SU-DHL-6 (cell line): ENCODE measurements around the gene MAST1.

Experiments
- H2AFZ ChIP-seq: fragments of 200-600 bp; sonication (generic); 2 replicates; pipeline ENCODE4 v1.6.1; 2014; ENCODE audit warnings: low read depth, mild to moderate bottlenecking, moderate library complexity, mixed read lengths, antibody characterized with exemption, low read length; ENCODE audit not compliant: severe bottlenecking
- H3F3A ChIP-seq: fragments of 200-600 bp; shearing (Covaris generic); 2 replicates; pipeline ENCODE4 v1.6.0; 2016; ENCODE audit warnings: antibody characterized with exemption, mild to moderate bottlenecking; ENCODE audit not compliant: insufficient read depth
- H3K27ac ChIP-seq: fragments of 200-600 bp; sonication (generic); 2 replicates; pipeline ENCODE4 v1.5.1; 2016; ENCODE audit warnings: low read depth, mild to moderate bottlenecking, low read length, moderate library complexity, mixed read lengths
- H3K27me3 ChIP-seq: fragments of 200-600 bp; sonication (generic), shearing (Covaris generic); 2 replicates; pipeline ENCODE4 v1.6.0; 2014; ENCODE audit warnings: mild to moderate bottlenecking, low read length
- H3K36me3 ChIP-seq: fragments of 200-600 bp; sonication (generic); 2 replicates; pipeline ENCODE4 v1.6.1; 2014; ENCODE audit warnings: mild to moderate bottlenecking, low read length, mixed read lengths
- H3K4me2 ChIP-seq: fragments of 300-600, 200-600 bp; shearing (Covaris generic), sonication (generic); 2 replicates; pipeline ENCODE4 v1.6.0; 2014; ENCODE audit warnings: low read length, low read depth, mild to moderate bottlenecking; ENCODE audit not compliant: poor library complexity, severe bottlenecking
- H3K4me3 ChIP-seq: fragments of 200-600 bp; sonication (generic); 2 replicates; pipeline ENCODE4 v1.5.1; 2014; ENCODE audit warnings: antibody characterized with exemption, low read length, mild to moderate bottlenecking, mixed read lengths; ENCODE audit not compliant: insufficient read depth, poor library complexity, severe bottlenecking
- H3K79me2 ChIP-seq: fragments of 200-600 bp; sonication (generic); 2 replicates; pipeline ENCODE4 v1.6.1; 2014; ENCODE audit warnings: mild to moderate bottlenecking, low read length, moderate library complexity; ENCODE audit not compliant: insufficient read depth
- H3K9ac ChIP-seq: fragments of 200-600 bp; sonication (generic); 2 replicates; pipeline ENCODE4 v1.7.0; 2014; ENCODE audit warnings: mild to moderate bottlenecking, low read length
- H3K9me2 ChIP-seq: fragments of 200-600 bp; sonication (generic); replicated peaks from 2 replicates; pipeline ENCODE4 v1.6.1; 2014; ENCODE audit warnings: low read length; ENCODE audit not compliant: insufficient read depth
- H3K9me3 ChIP-seq: fragments of 200-600 bp; sonication (generic); 2 replicates; pipeline ENCODE4 v1.6.1; 2014; ENCODE audit warnings: low read length, mixed read lengths; ENCODE audit not compliant: insufficient read depth
- H4K20me1 ChIP-seq: fragments of 200-600 bp; sonication (generic); 2 replicates; pipeline ENCODE4 v1.6.1; 2014; ENCODE audit warnings: low read depth, mild to moderate bottlenecking, antibody characterized with exemption, low read length, moderate library complexity, mixed read lengths
- EZH2phosphoT487 ChIP-seq: fragments of 200-600 bp; sonication (generic), shearing (Covaris generic); conservative IDR thresholded peaks from 2 replicates; pipeline ENCODE4 v1.6.1; 2018; ENCODE audit warnings: mild to moderate bottlenecking, antibody characterized with exemption, low read length, moderate library complexity, mixed read lengths
- TF ChIP-seq, protein P1 (sequence below): fragments of 200-600 bp; sonication (generic); IDR thresholded peaks from one replicate; pipeline ENCODE4 v1.5.1; 2017; ENCODE audit warnings: antibody characterized with exemption, mild to moderate bottlenecking, low read length, moderate library complexity; ENCODE audit not compliant: insufficient read depth, poor library complexity, severe bottlenecking

The MAST1 gene

DNA sequence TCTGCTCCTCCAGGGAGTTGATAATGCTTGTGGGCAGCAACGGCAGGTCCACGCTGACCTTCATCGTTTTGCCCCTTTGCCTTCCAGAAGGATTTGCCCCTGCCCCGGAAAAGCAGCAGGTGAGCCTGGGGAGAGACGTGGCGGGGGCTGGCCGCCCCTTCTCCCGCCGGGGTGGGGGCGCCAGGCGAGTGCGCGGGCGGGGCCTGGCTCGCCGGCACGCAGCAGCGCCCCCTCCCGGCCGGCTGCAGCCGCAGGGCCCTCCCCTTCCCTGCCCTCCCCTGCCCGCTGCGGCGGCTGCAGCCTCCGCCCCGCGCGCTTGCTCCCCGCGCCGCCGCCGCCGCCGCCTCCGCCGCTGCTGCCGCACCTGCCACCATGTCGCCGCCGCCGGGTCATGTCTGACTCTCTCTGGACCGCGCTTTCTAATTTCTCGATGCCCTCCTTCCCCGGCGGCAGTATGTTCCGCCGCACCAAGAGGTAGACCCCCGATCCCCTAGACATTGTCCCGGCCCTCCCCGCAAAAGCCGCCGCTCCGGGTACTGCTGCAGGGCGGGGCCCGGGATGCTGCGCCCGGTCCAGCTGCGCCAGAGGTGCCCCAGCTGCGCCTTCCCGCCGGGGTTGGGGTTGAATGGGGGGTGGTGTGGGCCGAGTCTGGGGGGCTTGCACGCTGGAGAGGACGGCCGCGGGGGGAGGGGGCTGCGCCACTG lies at the start of gene MAST1:
Gene MAST1 (plus strand): TSS at position 334 of the 704 bp plus-strand sequence. CDS start 58 bp downstream, at position 392.
- Histone ChIP-seq H3K9me3 (no peaks in the 10 kb centered on the region), H4K20me1 (no peaks in the 10 kb centered on the region), H3K9ac (peak within 1 kb of the TSS; percentile 74), H3K27ac (peak within 1 kb of the TSS; percentile 46), H3K79me2 (0 out of 2 replicates have a peak, but pooled peaks cover 4% of the 10 kb centered on the region), H3K4me2 (peak within 1 kb of the TSS; percentile 78), H3K36me3 (no peaks in the 10 kb centered on the region), H3K9me2 (no peaks in the 10 kb centered on the region), H3K27me3 (no peaks in the 10 kb centered on the region), H2AFZ (peak within 1 kb of the TSS; percentile 87), H3K4me3 (peak within 1 kb of the TSS; percentile 81), H3F3A (peaks cover 19% of the 10 kb centered on the region)
- TF ChIP-seq, protein P1, sequence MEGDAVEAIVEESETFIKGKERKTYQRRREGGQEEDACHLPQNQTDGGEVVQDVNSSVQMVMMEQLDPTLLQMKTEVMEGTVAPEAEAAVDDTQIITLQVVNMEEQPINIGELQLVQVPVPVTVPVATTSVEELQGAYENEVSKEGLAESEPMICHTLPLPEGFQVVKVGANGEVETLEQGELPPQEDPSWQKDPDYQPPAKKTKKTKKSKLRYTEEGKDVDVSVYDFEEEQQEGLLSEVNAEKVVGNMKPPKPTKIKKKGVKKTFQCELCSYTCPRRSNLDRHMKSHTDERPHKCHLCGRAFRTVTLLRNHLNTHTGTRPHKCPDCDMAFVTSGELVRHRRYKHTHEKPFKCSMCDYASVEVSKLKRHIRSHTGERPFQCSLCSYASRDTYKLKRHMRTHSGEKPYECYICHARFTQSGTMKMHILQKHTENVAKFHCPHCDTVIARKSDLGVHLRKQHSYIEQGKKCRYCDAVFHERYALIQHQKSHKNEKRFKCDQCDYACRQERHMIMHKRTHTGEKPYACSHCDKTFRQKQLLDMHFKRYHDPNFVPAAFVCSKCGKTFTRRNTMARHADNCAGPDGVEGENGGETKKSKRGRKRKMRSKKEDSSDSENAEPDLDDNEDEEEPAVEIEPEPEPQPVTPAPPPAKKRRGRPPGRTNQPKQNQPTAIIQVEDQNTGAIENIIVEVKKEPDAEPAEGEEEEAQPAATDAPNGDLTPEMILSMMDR = peak; percentile 22
- no peak for TF ChIP-seq EZH2phosphoT487

DNA sequence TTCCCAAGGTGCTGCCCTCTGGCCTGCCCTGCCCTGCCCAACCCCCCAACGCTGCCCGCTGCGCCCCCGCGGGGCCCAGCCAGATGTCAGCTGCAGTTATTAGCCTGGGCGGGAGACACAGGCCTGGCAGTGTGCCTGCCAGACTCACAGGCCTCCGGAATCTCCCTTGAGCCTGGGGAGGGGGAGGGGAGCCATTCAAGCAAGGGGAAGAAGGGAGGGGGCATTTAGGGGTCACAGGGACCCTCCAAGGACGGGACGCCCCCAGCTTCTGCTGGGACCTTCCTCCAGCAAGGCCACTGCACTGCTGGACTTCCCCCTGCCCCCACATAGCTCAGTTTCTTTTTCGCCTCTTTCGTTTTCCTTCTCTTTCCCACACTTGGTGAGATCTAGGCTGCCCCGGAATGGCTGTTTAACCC lies 49.6 kb upstream of the MAST1 start:
- no peaks in the 10 kb centered on the region for H3K27me3 ChIP-seq
- H3K4me2 ChIP-seq = no peak overlapping the region
- TF ChIP-seq, protein P1 = no peak
- H3K36me3 ChIP-seq = no peaks in the 10 kb centered on the region
- H3K79me2 ChIP-seq = no peaks in the 10 kb centered on the region
- no peaks in the 10 kb centered on the region for H4K20me1 ChIP-seq
- no peaks in the 10 kb centered on the region for H3K9me2 ChIP-seq
- H3K9me3 ChIP-seq = no peaks in the 10 kb centered on the region
- no peak overlapping the region for H3K9ac ChIP-seq
- no peak overlapping the region for H3K4me3 ChIP-seq
- no peak overlapping the region for H2AFZ ChIP-seq
- H3F3A ChIP-seq = peaks cover 26% of the 10 kb centered on the region
- H3K27ac ChIP-seq = no peak overlapping the region

GRCh38 chr19:12789098-12789903 lies 49.0 kb upstream of the MAST1 start:
- peak overlapping the region; percentile 94 for H3K4me2 ChIP-seq
- H3K4me3 ChIP-seq = no peak overlapping the region
- TF ChIP-seq EZH2phosphoT487 = no peak
- TF ChIP-seq, protein P1 = no peak
- H3K79me2 ChIP-seq = no peaks in the 10 kb centered on the region
- H3K9me2 ChIP-seq = no peaks in the 10 kb centered on the region
- no peaks in the 10 kb centered on the region for H3K27me3 ChIP-seq
- no peaks in the 10 kb centered on the region for H3K36me3 ChIP-seq
- no peak overlapping the region for H3K27ac ChIP-seq
- no peak overlapping the region for H2AFZ ChIP-seq
- no peaks in the 10 kb centered on the region for H4K20me1 ChIP-seq
- H3K9ac ChIP-seq = peak overlapping the region; percentile 77; the same call in 1 of the 2 replicates
- peaks cover 30% of the 10 kb centered on the region for H3F3A ChIP-seq
- H3K9me3 ChIP-seq = no peaks in the 10 kb centered on the region
